ENCODE measurements around the gene FTO. TPM values are rescaled to one million over a fixed set of nuclear protein-coding genes. Genes with fewer than 3 reads are reported as not detected.
"Not testable (repeated sequence)": the region's sequence is repeated elsewhere in the genome, so short reads cannot be mapped to it uniquely, and the experiment has no call there.

FTO gene
- total RNA-seq, 1 experiment from 2014 or later = 43.0 TPM

- in situ Hi-C loops (cut with HindIII; ENCODE audit: low sequenced_read_pairs) = no loop called here
- DNase-seq (ENCODE audit: low spot score) = no peak
Observed at GRCh38 chr16:53844804-53845203, 140.8 kb downstream of the FTO start.

- DNase-seq (ENCODE audit: low spot score); in situ Hi-C loops (cut with HindIII; ENCODE audit: low sequenced_read_pairs): not testable (repeated sequence)
Observed at GRCh38 chr16:53846549-53846948, 142.6 kb downstream of the FTO start.

- in situ Hi-C loops (cut with HindIII; ENCODE audit: low sequenced_read_pairs) = no loop called here
- no peak for DNase-seq (ENCODE audit: low spot score)
Observed at GRCh38 chr16:53846971-53847370, 143.0 kb downstream of the FTO start.

- in situ Hi-C loops (cut with HindIII; ENCODE audit: low sequenced_read_pairs) = no loop called here
- DNase-seq (ENCODE audit: low spot score) = no peak
Observed at GRCh38 chr16:53848277-53848942, 144.5 kb downstream of the FTO start.

GRCh38 chr16:53848950-53849349, 145.0 kb downstream of the FTO start:
- in situ Hi-C loops (cut with HindIII; ENCODE audit: low sequenced_read_pairs) = no loop called here
- no peak for DNase-seq (ENCODE audit: low spot score)

GRCh38 chr16:53849585-53849984, 145.6 kb downstream of the FTO start:
- DNase-seq (ENCODE audit: low spot score) = no peak
- in situ Hi-C loops (cut with HindIII; ENCODE audit: low sequenced_read_pairs) = no loop called here

GRCh38 chr16:53849994-53850393, 146.0 kb downstream of the FTO start:
- in situ Hi-C loops (cut with HindIII; ENCODE audit: low sequenced_read_pairs) = no loop called here
- DNase-seq (ENCODE audit: low spot score) = no peak

GRCh38 chr16:53852678-53853077, 148.7 kb downstream of the FTO start:
- DNase-seq (ENCODE audit: low spot score) = no peak
- in situ Hi-C loops (cut with HindIII; ENCODE audit: low sequenced_read_pairs) = no loop called here

- DNase-seq (ENCODE audit: low spot score) = no peak
- in situ Hi-C loops (cut with HindIII; ENCODE audit: low sequenced_read_pairs) = no loop called here
Observed at GRCh38 chr16:53855056-53855455, 151.1 kb downstream of the FTO start.

GRCh38 chr16:53855511-53855910, 151.6 kb downstream of the FTO start:
- no peak for DNase-seq (ENCODE audit: low spot score)
- in situ Hi-C loops (cut with HindIII; ENCODE audit: low sequenced_read_pairs) = no loop called here

- in situ Hi-C loops (cut with HindIII; ENCODE audit: low sequenced_read_pairs) = no loop called here
- DNase-seq (ENCODE audit: low spot score) = no peak
Observed at GRCh38 chr16:53859995-53860540, 156.1 kb downstream of the FTO start.

GRCh38 chr16:53863861-53864260, 159.9 kb downstream of the FTO start:
- in situ Hi-C loops (cut with HindIII; ENCODE audit: low sequenced_read_pairs) = no loop called here
- DNase-seq (ENCODE audit: low spot score) = no peak

GRCh38 chr16:53864819-53865493, 161.0 kb downstream of the FTO start:
- DNase-seq (ENCODE audit: low spot score) = no peak
- in situ Hi-C loops (cut with HindIII; ENCODE audit: low sequenced_read_pairs) = no loop called here

GRCh38 chr16:53865494-53865863, 161.5 kb downstream of the FTO start:
- no peak for DNase-seq (ENCODE audit: low spot score)
- in situ Hi-C loops (cut with HindIII; ENCODE audit: low sequenced_read_pairs) = no loop called here

GRCh38 chr16:53866520-53866919, 162.6 kb downstream of the FTO start:
- in situ Hi-C loops (cut with HindIII; ENCODE audit: low sequenced_read_pairs) = no loop called here

GRCh38 chr16:53870831-53871230, 166.9 kb downstream of the FTO start:
- DNase-seq (ENCODE audit: low spot score) = no peak
- in situ Hi-C loops (cut with HindIII; ENCODE audit: low sequenced_read_pairs) = no loop called here

More at GRCh38 chr16:53866520-53866919, 162.6 kb downstream of the FTO start:
- no peak for DNase-seq (ENCODE audit: low spot score)

- in situ Hi-C loops (cut with HindIII; ENCODE audit: low sequenced_read_pairs) = no loop called here
Observed at GRCh38 chr16:53872248-53873221, 168.6 kb downstream of the FTO start.

GRCh38 chr16:53876811-53877210, 172.9 kb downstream of the FTO start:
- no peak for DNase-seq (ENCODE audit: low spot score)
- in situ Hi-C loops (cut with HindIII; ENCODE audit: low sequenced_read_pairs) = no loop called here

More at GRCh38 chr16:53872248-53873221, 168.6 kb downstream of the FTO start:
- DNase-seq (ENCODE audit: low spot score) = no peak

GRCh38 chr16:53878216-53878615, 174.3 kb downstream of the FTO start:
- no peak for DNase-seq (ENCODE audit: low spot score)
- in situ Hi-C loops (cut with HindIII; ENCODE audit: low sequenced_read_pairs) = no loop called here

GRCh38 chr16:53881371-53881770, 177.4 kb downstream of the FTO start:
- DNase-seq (ENCODE audit: low spot score) = no peak
- in situ Hi-C loops (cut with HindIII; ENCODE audit: low sequenced_read_pairs) = no loop called here
